Central memory CD4-positive, alpha-beta T cell (primary cell): ENCODE data around the gene IGSF3.
"Not testable (repeated sequence)": the region's sequence is repeated elsewhere in the genome, so short reads cannot be mapped to it uniquely, and the experiment has no call there.

Experiments used
- DNase-seq: peaks from one replicate; pipeline ENCODE4 v3.0.0; 2022

Gene IGSF3

DNA sequence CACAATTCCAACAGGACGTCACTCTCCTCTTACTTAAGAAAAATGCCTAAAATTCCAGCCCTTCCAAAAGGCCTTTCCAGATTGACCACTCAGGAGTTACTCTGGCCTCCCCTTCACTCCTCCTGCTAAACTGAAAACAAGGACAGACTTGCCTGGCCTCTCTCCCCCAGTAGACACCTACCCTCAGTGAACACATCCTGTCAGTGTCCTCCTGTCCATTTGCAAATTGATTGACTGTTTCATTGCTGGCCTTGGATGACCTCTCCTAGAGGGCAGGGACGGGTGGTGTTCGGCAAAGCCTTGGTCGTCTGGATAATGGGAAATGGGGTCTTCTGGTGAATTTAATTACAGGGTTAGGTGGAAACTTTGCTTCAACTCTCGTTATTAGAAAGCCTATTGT, 8.9 kb downstream of the IGSF3 start:
- not testable (repeated sequence) for DNase-seq

DNA sequence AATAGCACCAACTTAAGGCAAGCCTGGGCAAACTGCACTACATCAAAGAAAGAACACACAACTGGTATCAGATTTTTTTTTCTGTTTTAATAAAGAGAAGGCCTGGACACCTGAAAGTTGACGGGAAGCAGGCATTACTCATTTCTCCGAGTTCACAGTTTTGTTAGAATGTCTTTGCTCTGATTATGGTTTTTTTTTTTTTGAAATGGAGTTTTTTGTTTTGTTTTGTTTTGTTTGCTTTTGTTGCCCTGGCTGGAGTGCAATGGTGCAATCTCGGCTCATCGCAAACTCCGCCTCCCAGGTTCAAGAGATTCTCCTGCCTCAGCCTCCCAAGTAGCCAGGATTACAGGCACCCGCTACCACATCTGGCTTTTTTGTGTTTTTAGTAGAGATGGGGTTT, 9.7 kb downstream of the IGSF3 start:
- DNase-seq: not testable (repeated sequence)

DNA sequence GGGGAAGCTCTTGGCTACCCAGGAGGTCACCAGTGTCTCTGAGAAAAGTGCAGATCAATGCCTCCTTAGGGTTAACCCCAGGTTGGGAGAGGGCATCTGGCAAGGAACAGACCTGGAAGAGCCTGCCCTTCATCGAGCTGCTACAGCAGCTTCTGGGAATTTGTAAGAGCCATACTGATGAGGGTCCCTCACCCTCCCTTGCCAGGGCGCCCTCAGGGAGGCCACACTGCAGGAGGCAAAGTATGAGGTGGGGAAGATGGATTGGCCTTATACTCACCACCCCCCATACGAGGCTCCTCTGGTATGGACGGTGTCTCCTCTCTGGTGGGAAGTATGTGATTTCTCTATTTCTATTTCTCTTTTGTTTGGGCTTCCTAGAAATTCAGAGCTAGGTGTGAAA, 13.2 kb downstream of the IGSF3 start:
- DNase-seq: no peak

DNA sequence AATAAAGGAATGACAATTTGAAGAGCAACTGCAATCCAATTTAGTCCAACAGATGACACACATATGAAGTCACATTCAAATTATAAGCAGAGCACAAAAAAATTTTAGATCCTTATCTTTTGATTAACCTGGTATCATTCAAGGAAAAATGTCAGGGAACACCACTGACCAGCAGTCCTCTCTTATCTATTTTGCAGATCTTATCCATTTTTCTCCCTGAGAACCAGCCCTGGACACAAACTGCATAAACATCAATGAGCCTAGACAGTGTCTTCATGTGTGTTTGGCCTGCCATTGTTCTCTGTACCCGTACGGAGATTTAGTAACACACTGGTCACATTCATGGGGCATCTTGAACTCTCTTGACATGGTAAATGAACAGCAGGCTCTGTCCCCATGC, 14.9 kb downstream of the IGSF3 start:
- not testable (repeated sequence) for DNase-seq

DNA sequence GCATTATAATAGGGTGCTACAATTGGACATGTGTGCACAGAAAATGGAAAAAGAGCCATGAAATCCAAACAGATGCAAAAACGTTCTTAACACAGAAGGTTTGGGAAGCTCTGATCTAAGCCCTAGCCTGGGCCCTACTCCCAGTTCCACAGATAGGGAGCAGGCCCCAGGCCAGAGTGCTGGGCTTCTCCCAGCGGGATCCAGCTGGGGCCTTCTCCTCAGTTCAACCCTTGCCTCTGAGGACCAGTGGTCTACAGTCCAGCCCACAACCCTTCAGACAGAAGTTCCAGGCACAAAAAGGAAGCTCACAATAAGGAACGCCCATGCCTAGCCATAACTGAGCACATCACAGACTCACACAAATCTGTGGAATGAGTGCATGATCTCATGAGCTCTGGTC, 16.8 kb downstream of the IGSF3 start:
- DNase-seq: not testable (repeated sequence)

DNA sequence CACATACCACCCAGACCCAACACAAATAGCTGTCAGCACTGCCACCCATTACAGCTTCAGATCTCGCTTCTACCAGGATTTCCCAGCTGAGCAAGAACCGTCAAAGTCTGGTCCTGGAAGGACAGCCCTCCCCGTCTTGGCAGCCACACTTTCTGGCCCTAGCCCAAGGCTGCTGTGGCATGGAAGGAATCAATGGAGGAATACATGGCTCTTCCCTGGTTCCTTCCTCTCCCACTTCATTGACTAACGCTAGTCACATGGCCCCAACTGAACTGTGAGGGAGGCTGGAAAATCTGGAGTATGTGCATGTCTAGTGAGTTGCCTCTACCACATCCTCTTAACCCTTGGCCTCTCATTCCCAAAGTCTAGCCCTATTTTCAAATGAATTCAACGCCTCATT, 18.5 kb downstream of the IGSF3 start:
- not testable (repeated sequence) for DNase-seq

DNA sequence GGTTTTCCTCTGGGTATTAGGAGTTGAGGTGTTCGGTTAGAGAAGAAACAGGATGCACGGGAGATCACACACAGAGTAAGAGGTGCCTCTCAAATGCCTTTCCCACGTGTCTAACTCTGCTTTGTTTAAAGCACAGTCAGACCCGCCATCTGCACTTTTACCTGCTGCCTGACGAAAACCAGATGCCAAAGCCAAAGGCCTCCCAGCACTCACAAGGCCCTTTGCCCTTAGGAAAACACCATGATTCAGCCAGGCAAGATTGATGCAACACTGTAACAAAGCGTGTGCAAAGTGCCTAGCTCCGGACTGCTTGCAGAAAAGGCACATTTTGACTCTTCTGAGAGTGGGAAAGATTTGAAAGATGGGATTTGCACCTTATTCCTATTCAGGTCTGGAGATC, 19.2 kb downstream of the IGSF3 start:
- DNase-seq: not testable (repeated sequence)

DNA sequence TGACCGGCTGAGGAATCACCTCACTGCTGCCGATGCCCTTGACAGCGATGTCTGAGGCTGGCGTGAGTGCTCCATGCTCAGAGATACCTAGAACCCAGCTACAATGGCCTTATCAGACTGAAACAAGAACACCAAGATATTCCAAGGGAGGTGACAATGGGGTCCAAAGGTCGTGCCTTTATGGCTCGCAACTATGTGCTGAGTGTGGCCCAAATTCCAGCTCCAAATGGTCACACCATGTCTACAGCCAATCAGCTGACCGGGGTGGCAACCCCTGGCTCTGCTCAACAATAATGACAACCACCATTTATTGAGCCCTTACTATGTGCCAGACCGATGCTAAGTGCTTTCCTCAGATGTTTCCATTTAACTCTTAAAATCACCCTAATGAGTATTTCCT, 20.3 kb downstream of the IGSF3 start:
- DNase-seq: not testable (repeated sequence)

DNA sequence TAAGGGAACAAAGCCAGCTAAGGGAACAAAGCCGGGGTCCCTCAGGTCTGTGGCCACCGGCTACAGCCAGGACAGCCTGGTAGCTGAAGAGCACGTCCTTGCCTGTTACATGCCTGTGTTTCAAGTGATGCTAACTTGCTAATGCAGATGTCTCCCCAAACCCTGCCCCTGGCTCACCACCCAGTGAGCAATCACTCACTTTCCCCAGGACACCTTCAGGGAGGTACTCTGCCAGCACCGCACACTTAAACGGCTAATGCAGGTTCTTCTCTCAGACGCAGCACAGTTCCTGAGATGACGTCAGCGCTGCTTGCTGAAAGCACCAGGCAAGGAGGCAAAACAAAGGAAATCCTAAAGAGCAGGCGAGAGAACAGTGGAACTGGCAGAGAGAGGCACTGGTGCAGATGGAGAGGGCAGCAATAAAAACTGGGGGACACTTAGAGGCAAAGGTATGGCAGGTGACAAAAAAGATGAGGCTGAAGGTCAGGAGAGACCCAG, 20.8 kb downstream of the IGSF3 start:
- not testable (repeated sequence) for DNase-seq

DNA sequence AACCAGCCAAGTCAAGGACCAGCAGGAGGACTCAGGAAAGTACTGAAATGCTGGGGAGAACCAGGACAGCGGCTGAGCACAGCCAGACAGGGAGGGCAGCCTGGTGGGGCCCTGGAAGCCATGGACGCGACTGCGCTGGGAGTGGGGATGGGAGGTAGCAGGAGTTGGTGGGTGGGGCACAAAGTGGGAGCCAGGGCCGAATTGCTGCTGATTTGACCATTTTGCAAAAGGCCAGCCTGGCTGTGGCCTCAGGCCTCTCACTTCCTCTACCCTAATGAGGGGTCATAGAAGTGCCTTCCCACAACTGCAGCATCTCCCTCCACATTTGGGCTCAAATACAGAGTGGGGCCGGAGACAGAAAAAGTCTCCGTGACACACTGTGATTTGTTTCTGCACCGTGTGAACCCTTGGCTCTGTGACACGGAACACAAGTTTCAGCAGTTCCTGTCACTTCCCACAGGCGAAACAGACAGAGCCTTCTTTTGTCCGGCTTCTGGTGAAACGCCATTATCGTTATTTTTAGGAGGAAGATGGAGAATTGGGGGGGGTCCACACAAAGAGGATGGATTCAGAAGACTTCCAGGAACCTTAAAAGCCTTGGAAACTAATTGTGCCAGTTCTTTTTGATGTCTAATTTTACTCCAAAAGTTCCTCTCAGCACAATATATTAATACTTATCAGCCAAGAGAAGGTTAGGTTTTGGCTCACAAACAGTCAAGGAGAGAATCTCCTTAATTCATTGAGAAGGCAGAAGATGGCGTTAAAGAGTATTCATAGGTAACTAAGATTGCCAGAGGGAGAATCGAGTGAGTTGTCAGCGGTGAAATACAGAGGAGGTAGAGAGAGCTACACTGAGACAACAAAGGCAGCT, 21.5 kb downstream of the IGSF3 start:
- not testable (repeated sequence) for DNase-seq

DNA sequence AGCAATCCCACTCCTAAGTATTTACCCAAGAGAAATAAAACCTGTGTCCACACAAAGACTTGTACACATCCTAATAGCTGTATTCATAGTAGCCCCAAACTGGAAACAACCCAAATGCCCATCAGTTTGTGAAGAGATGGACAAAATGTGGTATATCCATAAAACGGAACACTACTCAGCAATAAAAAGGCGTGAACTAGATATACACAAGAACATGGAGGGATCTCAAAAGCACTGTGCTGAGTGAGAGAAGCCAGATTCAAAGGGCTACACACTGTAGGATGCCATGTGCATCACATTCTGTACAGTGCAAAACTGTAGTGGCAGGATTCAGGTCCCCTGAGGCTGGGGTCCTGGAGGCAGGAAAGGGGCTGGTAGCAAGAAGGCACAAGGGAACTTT, 22.5 kb downstream of the IGSF3 start:
- DNase-seq: not testable (repeated sequence)

DNA sequence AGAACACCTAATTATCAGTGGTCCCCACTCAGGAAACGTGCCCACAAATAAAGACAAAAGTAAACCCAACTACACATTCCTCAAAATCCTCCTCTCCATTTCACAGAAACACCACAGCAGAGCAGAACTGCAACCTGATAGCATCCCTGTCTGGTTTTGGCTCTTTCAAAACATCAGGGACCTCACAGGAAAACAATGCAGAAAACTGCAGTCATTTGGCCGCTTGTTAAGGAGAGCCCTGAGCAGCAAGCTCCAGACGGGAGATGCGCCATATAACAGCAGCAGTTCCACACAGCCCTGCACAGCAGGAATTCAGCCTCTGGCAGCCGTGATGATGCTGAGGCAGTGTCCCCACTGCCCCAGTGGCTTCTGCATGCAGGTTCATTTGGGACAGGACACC, 23.4 kb downstream of the IGSF3 start:
- not testable (repeated sequence) for DNase-seq

DNA sequence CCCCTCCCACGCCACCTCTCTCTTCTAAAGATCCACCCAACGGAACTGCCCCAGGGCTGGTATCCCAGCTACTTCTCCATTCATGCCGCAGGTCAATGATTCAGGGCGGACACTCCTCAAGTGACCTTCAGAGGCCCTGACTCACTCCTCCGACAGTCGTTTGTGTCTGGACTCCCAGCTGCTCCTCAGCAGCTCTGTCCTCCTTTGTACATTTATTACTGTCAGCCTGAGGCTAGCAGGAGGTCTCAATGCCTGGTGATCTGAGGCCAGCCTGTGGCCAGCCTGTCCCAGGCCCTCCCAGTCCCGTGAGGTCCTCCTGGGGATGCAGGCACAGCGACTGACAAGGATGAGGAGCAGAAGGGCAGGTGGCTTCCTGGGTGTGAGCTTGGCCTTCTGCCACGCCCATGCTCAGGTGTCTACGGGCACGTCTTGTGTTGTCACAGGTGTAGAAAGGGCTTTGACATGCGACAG, 24.2 kb downstream of the IGSF3 start:
- DNase-seq: not testable (repeated sequence)

DNA sequence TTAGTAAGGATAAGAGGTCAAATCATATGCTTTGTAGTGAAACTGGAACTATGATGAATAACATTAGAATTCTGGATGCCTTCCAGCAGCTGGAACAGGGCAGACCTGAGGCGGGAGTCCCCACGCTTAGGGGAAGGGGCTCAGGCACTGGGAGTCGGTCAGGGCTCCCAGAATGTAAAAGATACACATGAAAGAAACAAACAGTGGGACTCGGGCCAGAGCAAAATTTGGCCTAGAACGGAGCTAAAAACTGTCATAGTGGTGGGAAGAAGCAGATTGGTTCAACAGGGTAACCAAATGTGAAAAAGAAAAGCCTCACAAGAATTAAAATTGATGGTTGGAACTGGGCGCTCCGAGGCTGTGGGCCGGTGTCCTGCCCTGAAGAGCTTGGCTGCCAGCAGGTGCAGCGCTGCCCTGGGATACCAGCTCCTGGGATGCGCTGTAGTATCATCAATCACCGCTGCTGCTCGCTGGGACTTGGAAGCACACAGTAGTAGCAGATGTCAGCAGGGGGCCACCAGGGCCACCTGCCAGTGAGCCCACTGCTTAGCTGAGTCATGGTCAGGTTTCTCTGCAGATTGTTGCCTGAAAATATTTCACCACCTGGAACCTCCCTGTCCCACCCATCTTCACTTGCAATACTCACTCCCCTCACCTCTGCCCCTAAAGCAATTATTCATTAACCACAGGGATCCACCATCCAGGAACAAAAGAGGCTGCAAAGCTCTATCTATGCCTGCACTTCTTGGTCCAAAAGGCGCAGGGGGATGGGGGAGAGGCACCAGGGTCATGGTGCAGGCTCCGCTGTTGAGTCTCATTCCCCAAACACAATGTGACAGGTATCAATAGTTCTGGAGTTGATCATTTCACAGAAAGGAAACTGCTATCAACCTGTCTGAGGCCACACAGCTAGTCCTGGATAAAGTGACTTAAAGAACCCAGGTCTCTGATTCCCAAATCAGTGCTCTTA, 24.9 kb downstream of the IGSF3 start:
- DNase-seq: not testable (repeated sequence)

DNA sequence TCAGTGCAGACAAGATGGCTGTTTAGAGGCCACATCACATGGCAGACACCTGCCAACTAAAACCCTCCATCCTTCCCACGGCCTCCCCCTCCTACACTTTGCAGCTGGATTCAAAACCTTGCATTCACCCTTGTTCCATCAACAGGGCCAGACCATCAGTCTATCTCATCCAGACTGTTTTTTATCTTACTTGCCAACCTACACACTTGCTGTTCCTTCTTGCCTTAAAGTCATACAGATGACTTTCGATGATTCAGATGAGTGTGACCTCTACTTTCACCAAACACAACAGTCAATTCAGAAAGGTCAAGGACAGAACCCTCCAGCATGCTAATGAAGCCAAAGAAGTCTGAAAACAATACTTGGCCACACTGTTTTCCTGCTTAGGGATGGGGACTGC, 29.9 kb downstream of the IGSF3 start:
- not testable (repeated sequence) for DNase-seq

DNA sequence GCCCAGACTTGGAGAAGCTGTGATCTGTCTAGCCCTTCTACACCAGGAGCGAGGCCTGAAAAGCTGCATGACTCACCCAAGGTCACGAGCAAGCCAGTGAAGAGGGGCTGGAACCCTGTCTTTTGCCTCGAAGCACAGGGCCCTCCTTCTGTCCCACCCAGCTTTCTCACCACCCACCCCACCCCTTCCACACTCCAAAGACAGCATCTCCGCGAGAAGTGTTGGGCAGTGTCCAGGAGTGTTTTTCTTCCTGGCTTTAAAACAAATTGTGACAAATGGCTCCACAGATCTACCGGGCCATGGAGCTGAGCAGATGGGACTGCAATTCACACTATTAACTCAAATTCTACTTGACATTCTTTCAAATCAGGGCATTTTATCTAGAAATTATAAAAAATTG, 30.9 kb downstream of the IGSF3 start:
- DNase-seq: not testable (repeated sequence)

DNA sequence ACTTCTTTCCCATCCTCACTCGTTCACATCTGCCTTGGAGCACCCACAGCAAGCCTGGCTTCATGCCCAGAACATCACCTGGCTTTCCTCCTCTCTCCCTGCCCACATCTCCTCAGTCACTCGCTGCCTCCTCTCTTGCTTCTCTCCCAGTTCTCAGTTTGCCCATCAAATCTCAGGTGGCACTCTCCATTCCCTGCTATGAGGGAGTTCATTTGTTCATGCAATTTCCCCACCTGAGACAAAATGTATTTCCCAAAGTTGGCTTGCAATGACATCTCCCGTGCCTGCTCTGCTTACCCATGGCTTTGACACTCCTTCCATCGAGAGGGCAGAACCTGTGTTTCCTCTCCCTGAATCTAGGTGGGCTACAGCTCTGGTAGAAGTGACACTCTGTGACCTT, 33.1 kb downstream of the IGSF3 start:
- DNase-seq: not testable (repeated sequence)

DNA sequence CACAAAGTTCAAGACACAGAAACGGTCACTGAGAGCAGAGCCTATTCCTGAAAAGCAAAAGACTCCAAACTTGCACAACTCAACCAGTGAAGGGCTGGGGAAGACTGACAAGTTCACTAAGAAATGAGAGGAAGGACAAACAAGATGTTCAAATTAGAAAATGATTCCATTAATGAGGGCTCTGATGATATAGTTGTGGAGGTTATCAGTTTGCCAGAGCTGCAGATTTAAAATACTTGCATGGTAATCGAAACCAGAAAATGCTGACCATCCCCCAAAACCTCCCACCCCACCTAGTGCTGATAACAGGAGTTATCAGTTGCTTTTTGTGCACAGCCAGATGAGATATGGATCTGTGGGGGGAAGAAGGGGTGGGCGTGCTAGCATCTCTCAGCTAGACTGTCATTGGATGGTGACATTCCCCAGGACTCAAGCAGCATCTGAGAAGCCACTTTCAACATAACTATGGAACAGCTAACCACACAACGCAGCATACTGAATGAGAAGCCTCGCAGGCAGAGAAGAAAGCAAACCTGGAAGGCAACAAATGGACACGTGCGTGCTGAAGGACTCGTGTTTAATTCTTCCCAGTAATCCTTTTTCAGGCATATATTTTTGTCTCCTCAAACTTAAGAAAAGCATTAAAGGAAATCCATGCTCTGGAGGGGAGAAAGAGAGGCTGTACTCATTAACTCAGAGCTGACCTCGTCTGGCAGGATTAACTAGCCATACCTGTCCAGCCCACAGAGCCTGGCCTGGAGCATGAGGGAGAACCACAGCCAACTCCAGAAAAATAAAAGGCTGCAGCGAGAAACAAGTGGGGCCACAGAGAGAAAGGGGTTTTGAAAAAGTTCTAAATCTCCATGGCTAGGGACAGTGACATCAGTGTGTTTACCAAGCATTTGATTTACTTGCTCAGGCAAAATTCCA, 35.3 kb downstream of the IGSF3 start:
- DNase-seq: not testable (repeated sequence)

DNA sequence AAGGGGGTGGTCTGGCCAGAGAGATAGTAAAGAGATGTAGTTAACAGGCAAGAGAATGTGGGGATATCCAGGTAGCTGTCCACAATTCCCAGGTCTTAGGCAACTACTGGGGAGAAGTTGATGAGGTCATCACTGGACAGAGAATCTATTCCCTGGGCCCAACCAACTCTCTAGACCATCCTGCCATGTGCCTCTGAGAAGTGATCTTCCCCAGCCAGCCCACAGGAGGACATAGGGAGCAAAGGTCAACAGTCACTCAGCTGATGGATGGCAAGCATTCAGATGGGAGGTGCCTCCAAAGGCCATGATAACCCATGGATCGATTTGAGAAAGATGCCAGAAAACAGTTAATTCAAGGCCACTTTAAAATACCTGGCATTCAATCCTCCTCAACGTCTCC, 36.0 kb downstream of the IGSF3 start:
- not testable (repeated sequence) for DNase-seq

DNA sequence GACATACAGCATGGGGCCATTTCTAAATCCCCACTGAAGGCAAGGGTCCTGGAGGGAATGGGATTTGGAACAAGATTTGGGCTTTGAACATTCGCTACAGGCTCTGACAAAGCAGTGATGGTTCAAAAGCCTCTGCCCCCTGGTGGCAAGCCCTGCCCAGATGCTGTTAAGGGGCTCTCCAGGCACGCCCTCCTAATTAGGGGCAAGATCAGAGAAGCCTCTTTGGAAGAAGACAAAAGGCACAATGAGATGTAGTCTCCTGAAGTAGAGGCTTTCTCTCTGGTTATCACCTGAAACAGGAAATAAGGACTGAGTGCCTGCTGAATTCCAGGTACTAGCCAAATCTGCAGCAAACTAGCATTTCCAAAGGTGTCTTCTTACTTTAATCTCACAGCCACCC, 37.5 kb downstream of the IGSF3 start:
- not testable (repeated sequence) for DNase-seq

DNA sequence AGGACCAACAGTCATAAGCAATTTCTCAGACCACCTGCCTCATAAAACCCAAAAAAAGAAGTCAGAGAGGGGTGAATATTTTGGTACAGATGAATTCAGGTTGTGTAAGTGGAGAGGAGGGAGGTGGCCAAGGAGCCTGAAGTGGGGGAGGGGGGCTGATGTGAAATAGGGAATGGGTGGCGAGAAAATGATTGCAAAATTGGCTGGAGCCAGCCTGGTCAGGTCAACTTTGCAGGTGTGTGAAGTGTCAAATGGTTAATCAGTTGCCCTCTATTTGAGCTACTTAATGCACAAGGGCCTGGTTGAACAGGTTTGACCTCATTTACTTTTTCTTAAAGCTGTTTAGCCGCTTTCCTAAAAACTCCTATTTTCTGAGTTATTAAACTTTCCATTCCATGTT, 38.1 kb downstream of the IGSF3 start:
- DNase-seq: not testable (repeated sequence)

DNA sequence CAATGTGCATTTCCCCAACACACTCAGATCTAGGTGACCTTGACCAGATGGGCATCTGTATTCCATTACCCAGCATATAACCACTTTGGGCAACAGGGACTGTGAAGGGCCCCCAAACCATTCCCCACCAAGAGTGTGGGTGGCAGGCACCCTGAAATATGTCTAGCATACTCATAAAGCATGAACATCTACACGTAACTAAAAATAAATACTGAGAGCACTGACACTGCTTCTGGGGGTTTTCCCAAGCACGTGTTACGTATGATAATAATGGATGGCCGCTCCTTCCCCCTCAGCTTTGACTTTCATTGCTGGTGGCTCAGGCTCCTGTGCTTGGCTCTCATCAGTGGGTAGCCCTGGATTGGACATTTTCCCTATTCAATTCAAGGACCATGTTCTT, 39.1 kb downstream of the IGSF3 start:
- DNase-seq: no peak
